Esophagus squamous epithelium (tissue), 4 donors: Measurements from ENCODE around the gene MCC.

Experiments used
- CTCF ChIP-seq, 6 experiments: fragments of 450-650 bp in 4 of 6; fragments of 200-600 bp in 2 of 6; sonication (generic) in 2 of 6; IDR thresholded peaks; one replicate each; pipeline ENCODE4 v1.5.1; 2016 to 2019; ENCODE audit warnings: antibody characterized with exemption in 6 of 6, mild to moderate bottlenecking in 4 of 6, moderate library complexity in 4 of 6
- POLR2A ChIP-seq, 4 donors: fragments of 450-650 bp; IDR thresholded peaks; one replicate each; pipeline ENCODE4 v1.6.1; 2017; ENCODE audit warnings: antibody characterized with exemption in 4 of 4, mild to moderate bottlenecking in 4 of 4, moderate library complexity in 3 of 4

- TF ChIP-seq CTCF (IDR thresholded peaks at IDR 0.05), result no peak
- TF ChIP-seq POLR2A (IDR thresholded peaks at IDR 0.05), result no peak
These were observed 93.6 kb downstream of the MCC start for GRCh38 chr5:113394658-113395057.
